H1 (cell line): ENCODE measurements around the gene SLC41A2. TPM values are rescaled to one million over a fixed set of nuclear protein-coding genes. Genes with fewer than 3 reads are reported as not detected.
"Not testable (repeated sequence)": the region's sequence is repeated elsewhere in the genome, so short reads cannot be mapped to it uniquely, and the experiment has no call there.

Experiments used
- CTCF ChIA-PET: fragments of 300-600 bp; sonication (Branson Sonifier 250); formaldehyde crosslinking; loops from one replicate; lab custom pipeline; 2021; ENCODE audit not compliant: partially characterized antibody; lab: Charles Lee
- POLR2A ChIA-PET: fragments of 300-600 bp; sonication (Branson Sonifier 250); formaldehyde crosslinking; loops from one replicate; lab custom pipeline; 2021; ENCODE audit warnings: inconsistent platforms; ENCODE audit not compliant: partially characterized antibody; lab: Charles Lee
- DNase-seq, 2 experiments: peaks; one replicate each; pipeline versions ENCODE4 v3.0.0 to v3.0.0-alpha.2; 2010 to 2022; ENCODE audit warnings: low spot score in 2 of 2, low read depth in 1 of 2, mixed read lengths in 1 of 2
- FAIRE-seq: peaks from 2 replicates; lab custom pipeline; 2011; peaks lifted over from hg19 to GRCh38; lab: Jason Lieb, UNC
- H2AFZ ChIP-seq: 2 replicates; pipeline ENCODE4 v1.8.1; 2012; ENCODE audit warnings: low read length, inconsistent platforms
- H2AK5ac ChIP-seq: 2 replicates; pipeline ENCODE4 v1.6.1; 2013; ENCODE audit warnings: low read depth, low read length
- H2BK120ac ChIP-seq: replicated peaks from 2 replicates; pipeline ENCODE3; 2013; ENCODE audit warnings: low read depth, low read length, inconsistent platforms
- H2BK12ac ChIP-seq: 2 replicates; pipeline ENCODE4 v1.6.1; 2013; ENCODE audit warnings: low read depth, low read length
- H2BK15ac ChIP-seq: 2 replicates; pipeline ENCODE4 v1.6.1; 2013; ENCODE audit warnings: low read length
- H2BK20ac ChIP-seq: 2 replicates; pipeline ENCODE4 v1.6.1; 2013; ENCODE audit warnings: low read length
- H2BK5ac ChIP-seq: 2 replicates; pipeline ENCODE4 v1.6.1; 2013; ENCODE audit warnings: low read depth, low read length
- H3K14ac ChIP-seq: 2 replicates; pipeline ENCODE4 v1.6.1; 2013; ENCODE audit warnings: inconsistent platforms; ENCODE audit not compliant: insufficient read length
- H3K18ac ChIP-seq: 2 replicates; pipeline ENCODE4 v1.6.1; 2013; ENCODE audit warnings: low read length; ENCODE audit errors: extremely low read depth
- H3K23ac ChIP-seq: 2 replicates; pipeline ENCODE4 v1.6.1; 2013; ENCODE audit warnings: inconsistent platforms; ENCODE audit not compliant: insufficient read length
- H3K23me2 ChIP-seq: 2 replicates; pipeline ENCODE4 v1.6.1; 2013; ENCODE audit warnings: low read depth, low read length
- H3K27ac ChIP-seq: 2 replicates; pipeline ENCODE4 v1.6.1; 2011; ENCODE audit warnings: low read depth, low read length, inconsistent platforms
- H3K27me3 ChIP-seq, 4 experiments: replicated peaks in 1 of 4; 1 replicate in 1 of 4; 2 replicates in 3 of 4; pipeline versions ENCODE4 v1.6.1 to v1.8.1; 2011 to 2013; ENCODE audit warnings: low read length in 3 of 4, mild to moderate bottlenecking in 3 of 4, inconsistent platforms in 2 of 4, mixed read lengths in 2 of 4, moderate library complexity in 1 of 4; ENCODE audit not compliant: control insufficient read depth in 3 of 4, insufficient read depth in 3 of 4; ENCODE audit errors: extremely low read depth in 1 of 4
- H3K36me3 ChIP-seq, 4 experiments: 2 replicates each; pipeline versions ENCODE4 v1.6.1 to v1.8.1; 2011 to 2013; ENCODE audit warnings: mild to moderate bottlenecking in 4 of 4, low read length in 3 of 4, moderate library complexity in 2 of 4, control low read depth in 1 of 4, inconsistent platforms in 1 of 4; ENCODE audit not compliant: insufficient read depth in 4 of 4, control insufficient read depth in 2 of 4
- H3K4ac ChIP-seq: replicated peaks from 2 replicates; pipeline ENCODE3; 2013; ENCODE audit warnings: low read length, low read depth, mixed read lengths, inconsistent platforms; ENCODE audit not compliant: insufficient read length
- H3K4me1 ChIP-seq, 4 experiments: replicated peaks in 1 of 4; 1 replicate in 1 of 4; 2 replicates in 3 of 4; pipeline versions ENCODE4 v1.6.1 to v1.8.1; 2011 to 2013; ENCODE audit warnings: low read length in 3 of 4, inconsistent platforms in 2 of 4, mixed read lengths in 1 of 4; ENCODE audit not compliant: insufficient read depth in 4 of 4, control insufficient read depth in 3 of 4
- H3K4me2 ChIP-seq, 2 experiments: 2 replicates each; pipeline versions ENCODE4 v1.6.1 to v1.8.1; 2011 to 2013; ENCODE audit warnings: low read depth in 2 of 2, low read length in 2 of 2, control low read depth in 1 of 2, inconsistent platforms in 1 of 2, mild to moderate bottlenecking in 1 of 2; ENCODE audit not compliant: insufficient read depth in 1 of 2
- H3K4me3 ChIP-seq, 4 experiments: fragments of 200-600, 300-600 bp in 1 of 4; sonication (generic), shearing (Covaris generic), sonication (Bioruptor Twin) in 1 of 4; 2 replicates each; pipeline versions ENCODE4 v1.5.1 to v1.8.1; 2011 to 2016; ENCODE audit warnings: low read length in 4 of 4, low read depth in 3 of 4, control low read depth in 2 of 4, inconsistent platforms in 2 of 4, mild to moderate bottlenecking in 2 of 4, mixed read lengths in 1 of 4, moderate library complexity in 1 of 4; ENCODE audit not compliant: insufficient read depth in 2 of 4; ENCODE audit errors: extremely low read depth in 1 of 4
- H3K56ac ChIP-seq: replicated peaks from 2 replicates; pipeline ENCODE3; 2013; ENCODE audit warnings: low read depth, mild to moderate bottlenecking, mixed read lengths, low read length, inconsistent platforms; ENCODE audit not compliant: insufficient read length
- H3K79me1 ChIP-seq: 2 replicates; pipeline ENCODE4 v1.6.1; 2013; ENCODE audit warnings: low read depth, low read length, control low read depth
- H3K79me2 ChIP-seq, 2 experiments: 2 replicates each; pipeline versions ENCODE4 v1.6.1 to v1.8.1; 2012 to 2013; ENCODE audit warnings: low read length in 2 of 2, mild to moderate bottlenecking in 2 of 2, inconsistent platforms in 1 of 2; ENCODE audit not compliant: insufficient read depth in 2 of 2, control insufficient read depth in 1 of 2
- H3K9ac ChIP-seq, 4 experiments: replicated peaks in 1 of 4; 1 replicate in 1 of 4; 2 replicates in 3 of 4; pipeline versions ENCODE4 v1.6.1 to v1.8.1; 2011 to 2013; ENCODE audit warnings: low read depth in 3 of 4, low read length in 3 of 4, control low read depth in 2 of 4, mild to moderate bottlenecking in 2 of 4, moderate library complexity in 2 of 4, inconsistent platforms in 1 of 4; ENCODE audit errors: extremely low read depth in 1 of 4
- H3K9me3 ChIP-seq, 2 experiments: 2 replicates each; pipeline versions ENCODE4 v1.6.1 to v1.8.1; 2012 to 2013; ENCODE audit warnings: mild to moderate bottlenecking in 2 of 2, moderate library complexity in 2 of 2, control low read depth in 1 of 2, inconsistent platforms in 1 of 2, low read depth in 1 of 2, low read length in 1 of 2, mixed read lengths in 1 of 2; ENCODE audit not compliant: insufficient read depth in 2 of 2
- H4K20me1 ChIP-seq, 2 experiments: replicated peaks in 1 of 2; 2 replicates each; pipeline versions ENCODE3 to v1.8.1; 2011 to 2013; ENCODE audit warnings: inconsistent platforms in 2 of 2, low read length in 2 of 2, mild to moderate bottlenecking in 1 of 2; ENCODE audit not compliant: insufficient read depth in 2 of 2, control insufficient read depth in 1 of 2
- H4K5ac ChIP-seq: 2 replicates; pipeline ENCODE4 v1.6.1; 2013; ENCODE audit warnings: low read length, low read depth, mixed read lengths, inconsistent platforms; ENCODE audit not compliant: insufficient read length
- H4K8ac ChIP-seq: 2 replicates; pipeline ENCODE4 v1.8.0; 2013; ENCODE audit warnings: mild to moderate bottlenecking, moderate library complexity, low read length, inconsistent platforms; ENCODE audit not compliant: insufficient read depth; ENCODE audit errors: extremely low read depth
- H4K91ac ChIP-seq: replicated peaks from 2 replicates; pipeline ENCODE3; 2013; ENCODE audit warnings: low read length, mixed read lengths, inconsistent platforms; ENCODE audit not compliant: insufficient read length
- WGBS, 2 experiments: shearing (Covaris generic) in 1 of 2; methylation state at CpG; one replicate each; pipeline versions ENCODE4 v1.1.6 to v1.1.7; 2013 to 2015; ENCODE audit warnings: low lambda C conversion rate in 2 of 2, mixed read lengths in 2 of 2, inconsistent platforms in 1 of 2, low coverage in 1 of 2, missing lambda C conversion rate in 1 of 2; ENCODE audit not compliant: insufficient replicate concordance in 2 of 2, insufficient coverage in 1 of 2, insufficient read length in 1 of 2; ENCODE audit errors: extremely low coverage in 1 of 2, missing lambda C conversion rate in 1 of 2; 5-methylcytosine and 5-hydroxymethylcytosine counted together
- polyA plus RNA-seq, 7 experiments: library from polyadenylated mRNA; depleted of rRNA in 3 of 7; stranded (reverse) in 5 of 7; unstranded in 2 of 7; fragments of >200 nt in 5 of 7; fragments of 200-250 nt in 2 of 7; gene quantifications; 1 replicate in 5 of 7; 2 replicates in 1 of 7; 4 replicates in 1 of 7; pipeline versions ENCODE4 v1.2.1 to v1.2.3, GENCODE V29; 2011 to 2013; ENCODE audit warnings: missing spikeins in 2 of 7, mixed read lengths in 2 of 7
- total RNA-seq: library from RNA; stranded (reverse); fragmentation: NEBNext Ultra II Directional; extraction: Animal tissue kit (Norgen Biotek cat#: 25700); gene quantifications from 2 replicates; pipeline ENCODE4 v1.2.1, GENCODE V29; 2021

SLC41A2 gene
- total and polyA plus RNA-seq, 2 of the 8 experiments (the other 6 are each of a cell fraction or from before 2014, with no cell fraction given): 0.79 to 3.0 TPM

- FAIRE-seq, H3K9ac ChIP-seq, H3K36me3 ChIP-seq, H3K4me2 ChIP-seq, H3K23ac ChIP-seq, H2BK5ac ChIP-seq, H4K20me1 ChIP-seq, H3K9me3 ChIP-seq, H2BK20ac ChIP-seq, H3K4me1 ChIP-seq, H2AFZ ChIP-seq, H4K5ac ChIP-seq, H3K4me3 ChIP-seq, H2BK12ac ChIP-seq, H3K14ac ChIP-seq, H2BK120ac ChIP-seq, H3K4ac ChIP-seq, H4K91ac ChIP-seq, H3K56ac ChIP-seq, H3K18ac ChIP-seq, POLR2A ChIA-PET, H2BK15ac ChIP-seq, H3K27me3 ChIP-seq, H4K8ac ChIP-seq, H3K23me2 ChIP-seq, H3K79me1 ChIP-seq, H3K27ac ChIP-seq, H3K79me2 ChIP-seq, DNase-seq, H2AK5ac ChIP-seq: not testable (repeated sequence)
- 91% methylated on average over 8 of the region's 8 CpGs; no CpG with 5 or more reads in 1 of the 2 experiments for WGBS, 2 experiments
- CTCF ChIA-PET: interaction anchor here (1.2 kb wide), 1 partner anchor 47 kb away, joined by 3 read pairs; no protein-coding TSS in a partner anchor
Observed at GRCh38 chr12:104943401-104943800, 14.7 kb downstream of the SLC41A2 start.
